ENCODE measurements around the gene ARMH3.

ARMH3 gene

GRCh38 chr10:101935431-101935830, 120.5 kb downstream of the ARMH3 start:
- no peak for DNase-seq

DNA sequence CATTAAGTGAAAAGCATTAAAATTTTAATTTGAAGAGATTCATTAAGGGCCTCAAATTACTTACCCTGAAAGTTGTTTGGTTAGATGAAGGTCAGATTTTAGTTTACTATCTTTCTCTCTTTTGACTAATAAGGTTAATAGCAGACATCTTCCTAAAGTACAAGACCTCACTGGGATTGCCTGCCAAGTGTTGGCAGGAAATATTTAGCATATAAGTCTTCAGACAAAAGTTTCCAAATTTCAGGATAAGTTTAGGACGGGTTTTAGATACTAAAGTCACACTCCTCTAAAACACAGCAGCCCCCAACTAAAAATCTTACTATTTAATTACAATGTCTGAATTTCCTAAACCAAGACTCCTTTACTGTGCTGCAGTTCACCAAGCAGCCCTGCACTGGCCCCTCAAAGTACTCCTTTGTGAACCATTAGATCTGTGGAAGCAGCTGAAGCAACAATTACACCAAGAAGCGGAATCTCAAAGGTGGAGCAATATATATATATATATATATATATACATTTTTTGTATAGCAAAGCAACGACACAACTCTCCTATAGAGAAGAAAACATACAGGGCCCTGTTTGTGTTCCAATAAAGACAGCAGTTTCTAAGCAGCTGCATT, 121.2 kb downstream of the ARMH3 start:
- DNase-seq = no peak

GRCh38 chr10:101933976-101934375, 122.0 kb downstream of the ARMH3 start:
- DNase-seq = no peak

GRCh38 chr10:101932183-101932582, 123.8 kb downstream of the ARMH3 start:
- no peak for DNase-seq

GRCh38 chr10:101925027-101925426, 130.9 kb downstream of the ARMH3 start:
- no peak for DNase-seq

- no peak for DNase-seq
Observed at GRCh38 chr10:101923256-101923655, 132.7 kb downstream of the ARMH3 start.

GRCh38 chr10:101922846-101923245, 133.1 kb downstream of the ARMH3 start:
- DNase-seq = no peak

DNA sequence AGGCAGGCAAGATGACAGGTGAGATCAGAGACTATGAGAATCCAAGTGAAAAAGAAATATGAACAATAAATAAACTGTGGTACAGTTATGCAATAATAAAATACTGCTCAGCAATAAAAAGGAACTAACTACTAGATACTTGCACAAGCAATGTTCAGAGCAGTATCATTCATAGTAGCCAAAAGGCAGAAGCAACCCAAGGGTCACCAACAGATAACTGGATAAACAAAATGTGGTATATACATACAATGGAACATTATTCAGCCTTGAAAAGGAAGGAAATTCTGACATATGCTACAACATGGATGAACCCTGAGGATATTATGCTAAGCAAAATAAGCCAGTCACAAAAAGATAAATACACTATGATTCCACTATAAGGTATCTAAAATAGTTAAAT, 135.4 kb downstream of the ARMH3 start:
- no peak for DNase-seq

DNA sequence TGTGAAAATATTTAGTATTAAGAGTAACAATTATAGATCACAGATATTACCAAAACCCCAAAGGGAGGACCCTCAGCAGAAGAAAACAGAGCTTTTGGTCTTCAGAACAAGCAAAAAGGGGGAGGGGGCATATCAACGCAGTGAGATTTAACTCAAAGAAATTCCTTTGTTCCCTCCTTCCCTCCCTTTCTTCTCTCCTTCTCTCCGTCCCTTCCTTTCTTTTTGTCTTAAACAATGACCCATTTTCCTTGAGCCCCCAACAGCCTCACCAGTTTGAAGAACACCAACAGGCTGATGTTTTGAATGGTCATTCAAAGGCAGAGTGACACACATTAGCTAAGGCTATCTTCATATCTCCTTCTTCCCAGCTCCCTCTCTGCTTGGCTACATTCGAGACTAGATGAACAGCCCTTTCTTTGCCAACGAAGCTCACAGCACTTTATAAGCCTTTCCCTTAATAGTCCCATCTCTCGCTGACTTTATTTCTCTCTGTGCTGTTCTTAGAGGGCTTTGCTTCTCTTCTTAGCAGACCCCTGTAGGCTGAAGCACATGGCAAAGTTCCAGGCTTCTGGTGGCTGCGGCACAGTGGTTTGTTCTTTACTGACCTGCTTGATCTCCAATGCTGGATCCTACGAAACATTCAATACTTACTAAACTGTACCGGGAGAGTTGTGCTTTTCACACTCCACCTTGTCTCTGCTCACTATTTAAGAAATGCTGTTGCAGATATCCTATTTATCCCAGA, 136.8 kb downstream of the ARMH3 start:
- DNase-seq = no peak

- DNase-seq = no peak
Observed at GRCh38 chr10:101912561-101913179, 143.3 kb downstream of the ARMH3 start.

GRCh38 chr10:101906586-101907183, 149.3 kb downstream of the ARMH3 start:
- DNase-seq = no peak

DNA sequence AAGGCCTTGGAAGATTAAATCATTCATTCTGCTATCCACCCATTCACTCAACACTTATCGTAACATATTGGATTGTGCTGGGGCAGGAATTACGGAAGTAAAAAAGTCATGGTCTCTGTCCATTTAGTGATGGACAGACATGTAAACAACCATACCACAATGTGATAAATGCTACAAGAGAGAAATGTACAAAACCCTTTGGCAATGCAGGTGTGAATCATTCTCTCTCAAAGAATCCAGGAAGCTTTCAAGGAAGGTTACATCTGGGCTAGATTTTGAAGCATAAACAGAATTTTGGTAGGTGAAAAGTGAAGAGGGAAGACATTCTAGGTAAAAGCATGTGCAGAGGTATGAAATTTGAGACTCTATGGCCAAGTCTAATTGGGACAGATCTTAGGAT, 150.7 kb downstream of the ARMH3 start:
- DNase-seq = no peak

- DNase-seq = no peak
Observed at GRCh38 chr10:101903827-101904550, 152.0 kb downstream of the ARMH3 start.

- DNase-seq = no peak
Observed at GRCh38 chr10:101902820-101903145, 153.2 kb downstream of the ARMH3 start.

- DNase-seq = no peak
Observed at GRCh38 chr10:101902032-101902819, 153.7 kb downstream of the ARMH3 start.

DNA sequence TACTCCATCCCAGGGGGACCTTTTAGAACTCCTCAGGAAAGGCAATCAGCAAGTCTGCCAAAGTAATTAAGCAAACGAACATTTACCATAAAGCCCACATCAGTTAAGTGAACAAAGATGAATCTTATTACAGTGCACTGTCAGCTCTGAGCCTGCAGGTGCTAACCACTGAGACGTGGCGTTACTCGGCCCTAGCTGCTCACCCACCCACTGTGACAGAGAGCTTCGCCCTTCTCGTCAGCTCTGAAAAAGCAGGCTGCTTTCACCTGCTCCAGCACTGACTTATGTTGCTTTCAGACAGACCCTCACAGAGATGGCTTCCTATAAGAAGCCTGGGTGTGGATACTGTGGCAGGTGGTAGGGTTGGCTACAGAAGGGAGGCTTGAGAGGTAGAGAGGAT, 154.6 kb downstream of the ARMH3 start:
- DNase-seq = no peak

GRCh38 chr10:101897633-101898032, 158.3 kb downstream of the ARMH3 start:
- no peak for DNase-seq

- no peak for DNase-seq
Observed at GRCh38 chr10:101896225-101896877, 159.6 kb downstream of the ARMH3 start.

DNA sequence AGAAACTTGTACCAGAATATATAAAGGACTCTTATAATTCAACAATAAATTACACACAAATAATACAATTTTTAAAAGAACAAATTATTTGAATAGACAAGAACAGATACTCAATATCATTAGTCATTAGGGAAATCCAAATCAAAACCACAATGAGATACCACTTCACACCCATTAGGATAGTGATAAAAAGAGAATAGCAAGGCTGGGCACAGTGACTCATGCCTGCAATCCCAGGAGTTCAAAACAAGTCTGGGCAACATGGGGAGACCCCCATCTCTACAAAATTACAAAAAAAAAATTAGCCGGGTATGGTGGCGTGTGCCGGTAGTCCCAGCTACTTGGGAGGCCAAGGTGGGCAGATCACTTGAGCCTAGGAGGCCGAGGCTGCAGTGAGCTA, 160.2 kb downstream of the ARMH3 start:
- DNase-seq = no peak

DNA sequence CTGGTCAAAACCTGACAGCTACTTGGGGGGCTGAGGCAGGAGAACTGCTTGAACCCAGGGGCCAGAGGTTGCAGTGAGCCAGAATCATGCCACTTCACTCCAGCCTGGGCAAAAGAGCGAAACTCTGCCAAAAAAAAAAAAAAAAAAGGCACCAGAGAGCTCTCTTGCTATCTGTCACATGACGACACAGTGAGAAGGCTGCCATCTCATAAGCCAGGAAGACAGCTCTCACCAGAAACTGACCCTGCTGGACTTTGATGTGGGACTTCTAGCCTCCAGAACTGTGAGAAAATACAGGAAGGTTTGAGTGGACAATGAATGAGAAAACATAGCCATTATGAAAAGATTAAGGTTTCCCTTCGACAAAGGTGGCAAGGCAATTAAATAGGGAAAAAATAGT, 161.2 kb downstream of the ARMH3 start:
- DNase-seq = no peak

DNA sequence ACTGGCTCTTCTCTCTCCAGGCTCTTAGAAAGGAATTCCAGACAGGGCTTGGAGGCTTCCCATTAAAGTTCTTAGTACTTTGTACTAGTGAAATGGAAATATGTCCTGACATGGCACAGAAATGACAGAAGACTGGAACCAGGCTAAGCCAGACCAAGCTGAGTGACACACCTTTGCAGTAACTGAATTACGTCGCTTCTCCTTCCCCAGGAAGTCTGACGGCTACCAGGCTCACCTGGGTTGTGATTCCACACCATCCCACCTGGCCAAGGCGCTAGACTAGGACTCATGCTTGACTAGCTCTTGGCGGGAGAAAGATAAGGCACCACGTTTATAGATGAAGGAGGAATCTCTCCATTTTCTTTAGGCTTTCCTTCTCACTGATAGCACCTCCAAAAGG, 161.7 kb downstream of the ARMH3 start:
- DNase-seq = no peak

GRCh38 chr10:101893510-101894120, 162.4 kb downstream of the ARMH3 start:
- no peak for DNase-seq

Measured in islet precursor cell (in vitro differentiated cells).